ENCODE data around the gene PRAC2.

DNA sequence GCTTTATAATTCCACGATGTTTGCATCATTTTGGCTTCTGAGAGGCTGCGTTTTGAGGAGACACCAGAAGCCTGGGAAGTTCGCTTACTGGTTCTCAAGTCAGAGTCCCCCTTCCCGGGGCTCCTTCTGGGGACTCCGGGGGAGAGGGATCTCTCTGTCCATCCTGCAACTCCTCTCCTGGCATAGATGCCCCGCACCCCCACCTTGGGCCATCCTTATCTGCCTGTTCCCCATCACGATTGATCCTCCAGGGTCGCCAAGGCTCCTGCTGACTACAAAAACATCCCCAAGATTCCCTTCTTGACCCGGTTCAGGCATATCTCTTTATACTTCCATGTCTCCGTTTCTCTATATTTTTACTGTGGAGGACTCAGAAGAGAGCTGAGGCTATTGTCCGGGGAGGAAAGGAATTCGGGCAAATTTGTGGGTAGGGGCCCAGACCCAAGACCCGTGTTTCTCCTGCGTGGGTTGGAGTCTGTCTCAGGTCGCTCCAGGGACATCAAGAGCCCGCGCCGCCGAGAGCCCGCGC, 24.0 kb downstream of the PRAC2 start:
- TF ChIP-seq, protein P1, sequence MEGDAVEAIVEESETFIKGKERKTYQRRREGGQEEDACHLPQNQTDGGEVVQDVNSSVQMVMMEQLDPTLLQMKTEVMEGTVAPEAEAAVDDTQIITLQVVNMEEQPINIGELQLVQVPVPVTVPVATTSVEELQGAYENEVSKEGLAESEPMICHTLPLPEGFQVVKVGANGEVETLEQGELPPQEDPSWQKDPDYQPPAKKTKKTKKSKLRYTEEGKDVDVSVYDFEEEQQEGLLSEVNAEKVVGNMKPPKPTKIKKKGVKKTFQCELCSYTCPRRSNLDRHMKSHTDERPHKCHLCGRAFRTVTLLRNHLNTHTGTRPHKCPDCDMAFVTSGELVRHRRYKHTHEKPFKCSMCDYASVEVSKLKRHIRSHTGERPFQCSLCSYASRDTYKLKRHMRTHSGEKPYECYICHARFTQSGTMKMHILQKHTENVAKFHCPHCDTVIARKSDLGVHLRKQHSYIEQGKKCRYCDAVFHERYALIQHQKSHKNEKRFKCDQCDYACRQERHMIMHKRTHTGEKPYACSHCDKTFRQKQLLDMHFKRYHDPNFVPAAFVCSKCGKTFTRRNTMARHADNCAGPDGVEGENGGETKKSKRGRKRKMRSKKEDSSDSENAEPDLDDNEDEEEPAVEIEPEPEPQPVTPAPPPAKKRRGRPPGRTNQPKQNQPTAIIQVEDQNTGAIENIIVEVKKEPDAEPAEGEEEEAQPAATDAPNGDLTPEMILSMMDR (conservative IDR thresholded peaks at IDR 0.05 in 1 of 2, IDR thresholded peaks at IDR 0.05 in 1 of 2; ENCODE audit: extremely low read depth in 1 of 2, insufficient read depth in 1 of 2, low read depth in 1 of 2, low read length in 2 of 2), result no peak
- no peak for TF ChIP-seq EZH2 (IDR thresholded peaks at IDR 0.05; ENCODE audit: borderline replicate concordance, low read length)
